Suprapubic skin (tissue), 4 donors: Measurements from ENCODE around the gene PGLYRP4.

Experiments used
- EP300 ChIP-seq: sonication (generic); formaldehyde crosslinking; IDR thresholded peaks from one replicate; pipeline ENCODE4 v1.6.1; 2017; ENCODE audit warnings: antibody characterized with exemption
- POLR2AphosphoS5 ChIP-seq, 3 donors: sonication (generic); formaldehyde crosslinking; IDR thresholded peaks; one replicate each; pipeline ENCODE4 v1.6.1; 2017; ENCODE audit warnings: antibody characterized with exemption in 3 of 3
- TF ChIP-seq, protein P1 (sequence below), 2 donors: fragments of 200-600 bp in 1 of 2; fragments of 450-650 bp in 1 of 2; sonication (generic) in 1 of 2; IDR thresholded peaks; one replicate each; pipeline ENCODE4 v1.5.1; 2016 to 2019; ENCODE audit warnings: antibody characterized with exemption in 2 of 2, mild to moderate bottlenecking in 1 of 2, moderate library complexity in 1 of 2

GRCh38 chr1:153370146-153370545 lies 21.5 kb upstream of the PGLYRP4 start:
- TF ChIP-seq, protein P1, sequence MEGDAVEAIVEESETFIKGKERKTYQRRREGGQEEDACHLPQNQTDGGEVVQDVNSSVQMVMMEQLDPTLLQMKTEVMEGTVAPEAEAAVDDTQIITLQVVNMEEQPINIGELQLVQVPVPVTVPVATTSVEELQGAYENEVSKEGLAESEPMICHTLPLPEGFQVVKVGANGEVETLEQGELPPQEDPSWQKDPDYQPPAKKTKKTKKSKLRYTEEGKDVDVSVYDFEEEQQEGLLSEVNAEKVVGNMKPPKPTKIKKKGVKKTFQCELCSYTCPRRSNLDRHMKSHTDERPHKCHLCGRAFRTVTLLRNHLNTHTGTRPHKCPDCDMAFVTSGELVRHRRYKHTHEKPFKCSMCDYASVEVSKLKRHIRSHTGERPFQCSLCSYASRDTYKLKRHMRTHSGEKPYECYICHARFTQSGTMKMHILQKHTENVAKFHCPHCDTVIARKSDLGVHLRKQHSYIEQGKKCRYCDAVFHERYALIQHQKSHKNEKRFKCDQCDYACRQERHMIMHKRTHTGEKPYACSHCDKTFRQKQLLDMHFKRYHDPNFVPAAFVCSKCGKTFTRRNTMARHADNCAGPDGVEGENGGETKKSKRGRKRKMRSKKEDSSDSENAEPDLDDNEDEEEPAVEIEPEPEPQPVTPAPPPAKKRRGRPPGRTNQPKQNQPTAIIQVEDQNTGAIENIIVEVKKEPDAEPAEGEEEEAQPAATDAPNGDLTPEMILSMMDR (IDR thresholded peaks at IDR 0.05), result no peak
- TF ChIP-seq EP300, result no peak
- TF ChIP-seq POLR2AphosphoS5 (IDR thresholded peaks at IDR 0.05), result no peak
